Body of pancreas (tissue), 4 donors: ENCODE results near the gene KATNB1.

ENCODE experiments used
- POLR2A ChIP-seq, 3 donors: fragments of 450-650 bp; IDR thresholded peaks; one replicate each; pipeline ENCODE4 v1.6.1; 2016; ENCODE audit warnings: antibody characterized with exemption in 3 of 3, mild to moderate bottlenecking in 2 of 3
- TF ChIP-seq, protein P1 (sequence below), 7 experiments: fragments of 450-650 bp in 4 of 7; fragments of 200-600 bp in 3 of 7; sonication (generic) in 3 of 7; IDR thresholded peaks; one replicate each; pipeline ENCODE4 v1.5.1; 2016 to 2019; ENCODE audit warnings: antibody characterized with exemption in 7 of 7

DNA sequence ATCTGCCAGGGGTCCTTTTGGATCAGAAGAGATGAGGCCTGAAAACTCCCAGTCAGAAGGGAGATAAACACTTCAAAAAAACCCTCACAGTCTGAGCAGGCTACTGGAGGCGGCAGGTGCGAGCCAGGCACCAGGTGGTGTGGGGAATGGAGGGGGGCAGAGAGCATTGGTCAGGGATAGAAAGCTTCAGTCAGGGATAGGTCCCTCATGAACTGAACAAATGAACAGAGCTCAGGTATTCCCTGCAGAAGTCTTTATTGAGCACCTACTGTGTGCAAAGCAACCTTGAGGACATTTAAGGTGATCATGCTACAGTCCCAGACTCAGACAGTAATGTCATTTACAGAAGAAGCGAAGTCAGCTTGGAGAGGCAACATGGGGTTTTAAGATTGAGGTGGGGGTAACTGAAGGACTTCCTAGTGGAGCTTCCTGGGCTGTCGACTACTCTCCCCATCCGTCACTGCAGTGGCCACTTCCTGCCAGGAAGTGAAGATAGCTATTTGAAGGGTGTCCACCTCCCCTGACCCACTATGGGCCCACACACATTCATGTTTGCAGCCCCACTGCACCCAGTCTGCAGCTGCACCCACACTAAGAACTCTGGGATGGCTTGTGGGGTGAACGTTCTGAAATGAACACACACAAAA lies 63.5 kb downstream of the KATNB1 start:
- TF ChIP-seq, protein P1, sequence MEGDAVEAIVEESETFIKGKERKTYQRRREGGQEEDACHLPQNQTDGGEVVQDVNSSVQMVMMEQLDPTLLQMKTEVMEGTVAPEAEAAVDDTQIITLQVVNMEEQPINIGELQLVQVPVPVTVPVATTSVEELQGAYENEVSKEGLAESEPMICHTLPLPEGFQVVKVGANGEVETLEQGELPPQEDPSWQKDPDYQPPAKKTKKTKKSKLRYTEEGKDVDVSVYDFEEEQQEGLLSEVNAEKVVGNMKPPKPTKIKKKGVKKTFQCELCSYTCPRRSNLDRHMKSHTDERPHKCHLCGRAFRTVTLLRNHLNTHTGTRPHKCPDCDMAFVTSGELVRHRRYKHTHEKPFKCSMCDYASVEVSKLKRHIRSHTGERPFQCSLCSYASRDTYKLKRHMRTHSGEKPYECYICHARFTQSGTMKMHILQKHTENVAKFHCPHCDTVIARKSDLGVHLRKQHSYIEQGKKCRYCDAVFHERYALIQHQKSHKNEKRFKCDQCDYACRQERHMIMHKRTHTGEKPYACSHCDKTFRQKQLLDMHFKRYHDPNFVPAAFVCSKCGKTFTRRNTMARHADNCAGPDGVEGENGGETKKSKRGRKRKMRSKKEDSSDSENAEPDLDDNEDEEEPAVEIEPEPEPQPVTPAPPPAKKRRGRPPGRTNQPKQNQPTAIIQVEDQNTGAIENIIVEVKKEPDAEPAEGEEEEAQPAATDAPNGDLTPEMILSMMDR (IDR thresholded peaks at IDR 0.05): no peak
- no peak for TF ChIP-seq POLR2A (IDR thresholded peaks at IDR 0.05)
